Panc1 (cell line): ENCODE measurements around the gene CCBE1. TPM values are rescaled to one million over a fixed set of nuclear protein-coding genes. Genes with fewer than 3 reads are reported as not detected.

Source experiments
- ATAC-seq: fragments of 200-7000 bp; cut with Tn5 transposase; 2 replicates; pipeline ENCODE4 v1.9.1; 2020; ENCODE audit warnings: mild to moderate bottlenecking, moderate library complexity
- BruUV-seq: library from RNA; stranded (reverse); fragments of 400-500 nt; replicated peaks from 2 replicates; lab custom pipeline; 2021; lab: Mats Ljungman, UMichigan
- CTCF ChIA-PET: fragments of 300-600 bp; sonication (Branson Sonifier 250); formaldehyde crosslinking; loops from one replicate; lab custom pipeline; 2022; ENCODE audit warnings: antibody characterized with exemption; lab: Charles Lee
- POLR2A ChIA-PET: fragments of 300-600 bp; sonication (Branson Sonifier 250); formaldehyde crosslinking; loops from one replicate; lab custom pipeline; 2022; ENCODE audit warnings: antibody characterized with exemption; lab: Charles Lee
- DNase-seq: peaks from one replicate; pipeline ENCODE4 v3.0.0-alpha.2; 2010; ENCODE audit warnings: low read depth, low spot score
- H3K27ac ChIP-seq: 2 replicates; pipeline ENCODE4 v1.5.1; 2011; ENCODE audit warnings: mild to moderate bottlenecking, low read length, inconsistent platforms
- H3K27me3 ChIP-seq: fragments of 200-500 bp; sonication (Bioruptor generic); 2 replicates; pipeline ENCODE4 v1.6.0; 2014; ENCODE audit warnings: low read length, inconsistent platforms; ENCODE audit not compliant: control insufficient read depth, insufficient read depth
- H3K36me3 ChIP-seq: fragments of 200-500 bp; sonication (Bioruptor generic); 2 replicates; pipeline ENCODE4 v1.5.1; 2014; ENCODE audit warnings: inconsistent platforms, mild to moderate bottlenecking, low read length, moderate library complexity; ENCODE audit not compliant: control insufficient read depth, insufficient read depth
- H3K4me1 ChIP-seq: 2 replicates; pipeline ENCODE4 v1.5.1; 2011; ENCODE audit warnings: inconsistent platforms, mild to moderate bottlenecking, low read length, moderate library complexity; ENCODE audit not compliant: control insufficient read depth, insufficient read depth
- H3K4me3 ChIP-seq, 2 experiments: 2 replicates each; pipeline ENCODE4 v1.5.1; 2011 to 2012; ENCODE audit warnings: low read depth in 2 of 2, low read length in 2 of 2, mild to moderate bottlenecking in 2 of 2, inconsistent platforms in 1 of 2, moderate library complexity in 1 of 2
- H3K9me3 ChIP-seq: fragments of 200-500 bp; sonication (Bioruptor generic); 2 replicates; pipeline ENCODE4 v1.5.1; 2014; ENCODE audit warnings: low read depth, mild to moderate bottlenecking, inconsistent platforms, low read length, moderate library complexity; ENCODE audit not compliant: control insufficient read depth, insufficient read depth
- POLR2AphosphoS5 ChIP-seq: IDR thresholded peaks from 2 replicates; pipeline ENCODE4 v1.6.1; 2012; ENCODE audit warnings: mild to moderate bottlenecking, low read depth, low read length, moderate library complexity
- SIN3A ChIP-seq: IDR thresholded peaks from 2 replicates; pipeline ENCODE4 v1.6.1; 2012; ENCODE audit warnings: low read depth, mild to moderate bottlenecking, low read length, moderate library complexity, borderline replicate concordance; ENCODE audit not compliant: insufficient read depth
- TCF7L2 ChIP-seq: IDR thresholded peaks from 2 replicates; pipeline ENCODE4 v1.6.1; 2011; ENCODE audit warnings: mild to moderate bottlenecking, low read depth, low read length, inconsistent platforms
- in situ Hi-C: cut with HindIII; loops from 2 replicates; pipeline ENCODE4 v1.10.0; 2016; ENCODE audit warnings: low sequenced_read_pairs, low pct_unique_long_range_greater_than_20kb
- intact Hi-C: fragments of 100-400 bp; cut with micrococcal nuclease; formaldehyde crosslinking; loops from one replicate; pipeline ENCODE4 v1.10.0; 2022; ENCODE audit not compliant: unreplicated experiment
- total RNA-seq: library from RNA; stranded (reverse); gene quantifications from one replicate; pipeline ENCODE4 v1.2.1, GENCODE V29; 2021; ENCODE audit not compliant: unreplicated experiment
- TF ChIP-seq, protein P1 (sequence below): fragments of 450-650 bp; IDR thresholded peaks from 2 replicates; pipeline ENCODE4 v1.5.1; 2017; ENCODE audit warnings: mild to moderate bottlenecking
- TF ChIP-seq, protein P2 (sequence below), 2 experiments: IDR thresholded peaks; 2 replicates each; pipeline ENCODE4 v1.6.1; 2011 to 2012; ENCODE audit warnings: low read depth in 2 of 2, control low read depth in 1 of 2, low read length in 1 of 2, mild to moderate bottlenecking in 1 of 2, moderate library complexity in 1 of 2; ENCODE audit not compliant: insufficient read depth in 1 of 2

The CCBE1 gene
- total RNA-seq, 1 experiment from 2014 or later = 0.13 TPM

DNA sequence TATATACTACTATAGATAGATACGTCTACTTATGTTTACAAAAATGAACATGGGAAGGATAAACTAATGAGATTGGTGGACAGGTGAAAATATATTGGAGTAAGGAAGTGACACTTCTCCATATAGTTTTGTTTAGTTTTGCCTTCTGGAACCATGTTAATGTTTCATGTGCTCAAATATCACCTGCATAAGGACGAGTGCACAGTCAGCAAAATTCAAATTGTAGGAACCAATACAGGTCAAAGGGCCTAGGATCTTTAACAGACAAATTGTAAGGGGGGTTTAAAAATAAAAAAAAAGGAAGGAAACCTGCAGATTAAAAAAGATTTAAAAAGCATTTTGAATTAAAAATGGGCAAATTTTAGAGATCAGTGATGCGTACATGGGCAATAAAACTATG lies 104.6 kb downstream of the CCBE1 start:
- intact Hi-C loops (no loop called here), in situ Hi-C loops (no loop called here)
- Histone ChIP-seq H3K36me3 (no peaks in the 10 kb centered on the region), H3K27ac (no peak overlapping the region), H3K4me1 (no peaks in the 10 kb centered on the region), H3K27me3 (no peaks in the 10 kb centered on the region), H3K9me3 (no peaks in the 10 kb centered on the region), H3K4me3 (no peak overlapping the region)
- TF ChIP-seq TCF7L2 (no peak), POLR2AphosphoS5 (no peak), SIN3A (no peak)
- TF ChIP-seq, protein P1, sequence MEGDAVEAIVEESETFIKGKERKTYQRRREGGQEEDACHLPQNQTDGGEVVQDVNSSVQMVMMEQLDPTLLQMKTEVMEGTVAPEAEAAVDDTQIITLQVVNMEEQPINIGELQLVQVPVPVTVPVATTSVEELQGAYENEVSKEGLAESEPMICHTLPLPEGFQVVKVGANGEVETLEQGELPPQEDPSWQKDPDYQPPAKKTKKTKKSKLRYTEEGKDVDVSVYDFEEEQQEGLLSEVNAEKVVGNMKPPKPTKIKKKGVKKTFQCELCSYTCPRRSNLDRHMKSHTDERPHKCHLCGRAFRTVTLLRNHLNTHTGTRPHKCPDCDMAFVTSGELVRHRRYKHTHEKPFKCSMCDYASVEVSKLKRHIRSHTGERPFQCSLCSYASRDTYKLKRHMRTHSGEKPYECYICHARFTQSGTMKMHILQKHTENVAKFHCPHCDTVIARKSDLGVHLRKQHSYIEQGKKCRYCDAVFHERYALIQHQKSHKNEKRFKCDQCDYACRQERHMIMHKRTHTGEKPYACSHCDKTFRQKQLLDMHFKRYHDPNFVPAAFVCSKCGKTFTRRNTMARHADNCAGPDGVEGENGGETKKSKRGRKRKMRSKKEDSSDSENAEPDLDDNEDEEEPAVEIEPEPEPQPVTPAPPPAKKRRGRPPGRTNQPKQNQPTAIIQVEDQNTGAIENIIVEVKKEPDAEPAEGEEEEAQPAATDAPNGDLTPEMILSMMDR = no peak
- TF ChIP-seq, protein P2, sequence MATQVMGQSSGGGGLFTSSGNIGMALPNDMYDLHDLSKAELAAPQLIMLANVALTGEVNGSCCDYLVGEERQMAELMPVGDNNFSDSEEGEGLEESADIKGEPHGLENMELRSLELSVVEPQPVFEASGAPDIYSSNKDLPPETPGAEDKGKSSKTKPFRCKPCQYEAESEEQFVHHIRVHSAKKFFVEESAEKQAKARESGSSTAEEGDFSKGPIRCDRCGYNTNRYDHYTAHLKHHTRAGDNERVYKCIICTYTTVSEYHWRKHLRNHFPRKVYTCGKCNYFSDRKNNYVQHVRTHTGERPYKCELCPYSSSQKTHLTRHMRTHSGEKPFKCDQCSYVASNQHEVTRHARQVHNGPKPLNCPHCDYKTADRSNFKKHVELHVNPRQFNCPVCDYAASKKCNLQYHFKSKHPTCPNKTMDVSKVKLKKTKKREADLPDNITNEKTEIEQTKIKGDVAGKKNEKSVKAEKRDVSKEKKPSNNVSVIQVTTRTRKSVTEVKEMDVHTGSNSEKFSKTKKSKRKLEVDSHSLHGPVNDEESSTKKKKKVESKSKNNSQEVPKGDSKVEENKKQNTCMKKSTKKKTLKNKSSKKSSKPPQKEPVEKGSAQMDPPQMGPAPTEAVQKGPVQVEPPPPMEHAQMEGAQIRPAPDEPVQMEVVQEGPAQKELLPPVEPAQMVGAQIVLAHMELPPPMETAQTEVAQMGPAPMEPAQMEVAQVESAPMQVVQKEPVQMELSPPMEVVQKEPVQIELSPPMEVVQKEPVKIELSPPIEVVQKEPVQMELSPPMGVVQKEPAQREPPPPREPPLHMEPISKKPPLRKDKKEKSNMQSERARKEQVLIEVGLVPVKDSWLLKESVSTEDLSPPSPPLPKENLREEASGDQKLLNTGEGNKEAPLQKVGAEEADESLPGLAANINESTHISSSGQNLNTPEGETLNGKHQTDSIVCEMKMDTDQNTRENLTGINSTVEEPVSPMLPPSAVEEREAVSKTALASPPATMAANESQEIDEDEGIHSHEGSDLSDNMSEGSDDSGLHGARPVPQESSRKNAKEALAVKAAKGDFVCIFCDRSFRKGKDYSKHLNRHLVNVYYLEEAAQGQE (IDR thresholded peaks at IDR 0.05; ENCODE audit: insufficient read depth in 1 of 2, low read depth in 2 of 2, low read length in 1 of 2) = no peak
- BruUV-seq = no TSS peak
- no peak for DNase-seq
- POLR2A ChIA-PET = no interaction called here
- ATAC-seq = no peak
- CTCF ChIA-PET = no interaction called here

DNA sequence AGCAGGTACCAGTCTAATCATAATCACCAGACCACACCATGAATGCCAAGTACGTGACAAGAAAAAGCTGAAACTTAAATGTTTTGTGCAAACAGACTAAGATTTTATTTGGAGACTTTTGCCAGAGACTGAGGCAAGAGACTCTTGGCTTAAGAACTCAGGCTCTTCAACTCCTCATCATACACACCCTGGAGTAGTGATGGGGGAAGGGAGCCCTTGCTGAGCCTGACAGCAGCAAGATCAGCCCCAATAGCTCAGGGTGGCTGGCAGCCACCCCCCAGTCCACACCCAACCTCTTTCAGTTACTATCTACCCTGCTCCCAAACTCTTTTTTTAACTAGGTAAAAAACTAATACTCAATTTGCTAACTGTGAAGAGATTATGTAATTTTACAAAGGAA lies 114.8 kb downstream of the CCBE1 start:
- TF ChIP-seq TCF7L2 = no peak
- TF ChIP-seq, protein P2 (IDR thresholded peaks at IDR 0.05; ENCODE audit: insufficient read depth in 1 of 2, low read depth in 2 of 2, low read length in 1 of 2) = no peak
- TF ChIP-seq SIN3A = no peak
- TF ChIP-seq, protein P1 = no peak
- TF ChIP-seq POLR2AphosphoS5 = no peak
- Histone ChIP-seq H3K4me3 (no peak overlapping the region), H3K4me1 (no peaks in the 10 kb centered on the region), H3K36me3 (no peaks in the 10 kb centered on the region), H3K27me3 (no peaks in the 10 kb centered on the region), H3K27ac (no peak overlapping the region), H3K9me3 (no peaks in the 10 kb centered on the region)
- intact Hi-C loops = no loop called here
- no peak for ATAC-seq
- DNase-seq = no peak
- CTCF ChIA-PET = no interaction called here
- no TSS peak for BruUV-seq
- in situ Hi-C loops = no loop called here
- POLR2A ChIA-PET = no interaction called here
